ENCODE results near the gene CMTM8. TPM values are rescaled to one million over a fixed set of nuclear protein-coding genes. Genes with fewer than 3 reads are reported as not detected.

CMTM8 gene
- total and polyA plus RNA-seq, 2 experiments from 2014 or later = 19.9 to 24.5 TPM

DNA sequence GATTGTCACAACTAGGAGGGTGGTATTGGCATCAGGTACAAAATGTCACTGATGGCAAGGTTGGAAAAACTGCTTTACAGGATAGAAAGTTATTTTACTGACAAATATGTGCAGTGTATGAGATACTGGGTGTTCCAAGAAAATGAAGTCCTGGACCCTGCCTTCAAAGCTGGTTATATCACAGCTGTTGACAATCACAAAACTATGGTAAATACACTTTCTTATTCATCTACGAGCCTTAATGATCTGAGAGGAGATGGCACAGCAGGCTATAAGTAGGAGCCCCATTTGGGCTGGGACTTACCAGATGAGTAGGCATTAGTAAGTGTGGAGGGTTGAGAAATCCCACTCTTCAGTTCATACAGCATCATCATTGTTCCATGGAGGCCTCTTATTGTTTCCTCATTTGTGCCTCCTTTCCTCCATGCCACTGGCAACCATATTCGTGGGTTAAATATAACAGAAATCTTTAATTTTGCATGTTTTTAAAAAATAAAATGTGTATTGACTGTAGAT, 66.9 kb downstream of the CMTM8 start:
- Mint-ChIP-seq H3K9me3 (no peaks in the 10 kb centered on the region), H3K4me1 (peaks cover 48% of the 10 kb centered on the region), H3K36me3 (ENCODE audit: low read depth) (no peaks in the 10 kb centered on the region), H3K4me3 (no peak overlapping the region), H3K27ac (peak overlapping the region; percentile 18; the same call in 1 of the 2 replicates), H3K27me3 (ENCODE audit: insufficient read depth, low read depth, poor library complexity) (peaks cover 10% of the 10 kb centered on the region)
- H3K9me2 ChIP-seq (ENCODE audit: insufficient read depth) = peaks cover 4% of the 10 kb centered on the region; the same call in 1 of the 2 replicates
- no peaks in the 10 kb centered on the region for H3F3A ChIP-seq (replicated peaks; ENCODE audit: low read depth)
- DNase-seq (ENCODE audit: low spot score) (no peak), ATAC-seq (no peak)
- H3K27me3 ChIP-seq (ENCODE audit: insufficient read depth) = no peaks in the 10 kb centered on the region
- H3K79me2 ChIP-seq (replicated peaks; ENCODE audit: insufficient read depth) = no peaks in the 10 kb centered on the region; the same call in 1 of the 2 replicates
- no peak for TF ChIP-seq EZH2phosphoT487 (IDR thresholded peaks at IDR 0.05; ENCODE audit: unreplicated experiment)
- TF ChIP-seq EZH2 (IDR thresholded peaks at IDR 0.05; ENCODE audit: low read depth, unreplicated experiment) = no peak
- TF ChIP-seq, protein P1, sequence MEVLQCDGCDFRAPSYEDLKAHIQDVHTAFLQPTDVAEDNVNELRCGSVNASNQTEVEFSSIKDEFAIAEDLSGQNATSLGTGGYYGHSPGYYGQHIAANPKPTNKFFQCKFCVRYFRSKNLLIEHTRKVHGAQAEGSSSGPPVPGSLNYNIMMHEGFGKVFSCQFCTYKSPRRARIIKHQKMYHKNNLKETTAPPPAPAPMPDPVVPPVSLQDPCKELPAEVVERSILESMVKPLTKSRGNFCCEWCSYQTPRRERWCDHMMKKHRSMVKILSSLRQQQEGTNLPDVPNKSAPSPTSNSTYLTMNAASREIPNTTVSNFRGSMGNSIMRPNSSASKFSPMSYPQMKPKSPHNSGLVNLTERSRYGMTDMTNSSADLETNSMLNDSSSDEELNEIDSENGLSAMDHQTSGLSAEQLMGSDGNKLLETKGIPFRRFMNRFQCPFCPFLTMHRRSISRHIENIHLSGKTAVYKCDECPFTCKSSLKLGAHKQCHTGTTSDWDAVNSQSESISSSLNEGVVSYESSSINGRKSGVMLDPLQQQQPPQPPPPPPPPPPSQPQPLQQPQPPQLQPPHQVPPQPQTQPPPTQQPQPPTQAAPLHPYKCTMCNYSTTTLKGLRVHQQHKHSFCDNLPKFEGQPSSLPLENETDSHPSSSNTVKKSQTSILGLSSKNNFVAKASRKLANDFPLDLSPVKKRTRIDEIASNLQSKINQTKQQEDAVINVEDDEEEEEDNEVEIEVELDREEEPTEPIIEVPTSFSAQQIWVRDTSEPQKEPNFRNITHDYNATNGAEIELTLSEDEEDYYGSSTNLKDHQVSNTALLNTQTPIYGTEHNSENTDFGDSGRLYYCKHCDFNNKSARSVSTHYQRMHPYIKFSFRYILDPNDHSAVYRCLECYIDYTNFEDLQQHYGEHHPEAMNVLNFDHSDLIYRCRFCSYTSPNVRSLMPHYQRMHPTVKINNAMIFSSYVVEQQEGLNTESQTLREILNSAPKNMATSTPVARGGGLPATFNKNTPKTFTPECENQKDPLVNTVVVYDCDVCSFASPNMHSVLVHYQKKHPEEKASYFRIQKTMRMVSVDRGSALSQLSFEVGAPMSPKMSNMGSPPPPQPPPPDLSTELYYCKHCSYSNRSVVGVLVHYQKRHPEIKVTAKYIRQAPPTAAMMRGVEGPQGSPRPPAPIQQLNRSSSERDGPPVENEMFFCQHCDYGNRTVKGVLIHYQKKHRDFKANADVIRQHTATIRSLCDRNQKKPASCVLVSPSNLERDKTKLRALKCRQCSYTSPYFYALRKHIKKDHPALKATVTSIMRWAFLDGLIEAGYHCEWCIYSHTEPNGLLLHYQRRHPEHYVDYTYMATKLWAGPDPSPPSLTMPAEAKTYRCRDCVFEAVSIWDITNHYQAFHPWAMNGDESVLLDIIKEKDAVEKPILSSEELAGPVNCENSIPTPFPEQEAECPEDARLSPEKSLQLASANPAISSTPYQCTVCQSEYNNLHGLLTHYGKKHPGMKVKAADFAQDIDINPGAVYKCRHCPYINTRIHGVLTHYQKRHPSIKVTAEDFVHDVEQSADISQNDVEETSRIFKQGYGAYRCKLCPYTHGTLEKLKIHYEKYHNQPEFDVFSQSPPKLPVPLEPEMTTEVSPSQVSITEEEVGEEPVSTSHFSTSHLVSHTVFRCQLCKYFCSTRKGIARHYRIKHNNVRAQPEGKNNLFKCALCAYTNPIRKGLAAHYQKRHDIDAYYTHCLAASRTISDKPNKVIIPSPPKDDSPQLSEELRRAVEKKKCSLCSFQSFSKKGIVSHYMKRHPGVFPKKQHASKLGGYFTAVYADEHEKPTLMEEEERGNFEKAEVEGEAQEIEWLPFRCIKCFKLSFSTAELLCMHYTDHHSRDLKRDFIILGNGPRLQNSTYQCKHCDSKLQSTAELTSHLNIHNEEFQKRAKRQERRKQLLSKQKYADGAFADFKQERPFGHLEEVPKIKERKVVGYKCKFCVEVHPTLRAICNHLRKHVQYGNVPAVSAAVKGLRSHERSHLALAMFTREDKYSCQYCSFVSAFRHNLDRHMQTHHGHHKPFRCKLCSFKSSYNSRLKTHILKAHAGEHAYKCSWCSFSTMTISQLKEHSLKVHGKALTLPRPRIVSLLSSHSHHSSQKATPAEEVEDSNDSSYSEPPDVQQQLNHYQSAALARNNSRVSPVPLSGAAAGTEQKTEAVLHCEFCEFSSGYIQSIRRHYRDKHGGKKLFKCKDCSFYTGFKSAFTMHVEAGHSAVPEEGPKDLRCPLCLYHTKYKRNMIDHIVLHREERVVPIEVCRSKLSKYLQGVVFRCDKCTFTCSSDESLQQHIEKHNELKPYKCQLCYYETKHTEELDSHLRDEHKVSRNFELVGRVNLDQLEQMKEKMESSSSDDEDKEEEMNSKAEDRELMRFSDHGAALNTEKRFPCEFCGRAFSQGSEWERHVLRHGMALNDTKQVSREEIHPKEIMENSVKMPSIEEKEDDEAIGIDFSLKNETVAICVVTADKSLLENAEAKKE (CRISPR knock-in tag; IDR thresholded peaks at IDR 0.05) = no peak
- TF ChIP-seq CREB1 (CRISPR knock-in tag; IDR thresholded peaks at IDR 0.05; ENCODE audit: low read depth) = no peak
- peaks cover 36% of the 10 kb centered on the region for H3K4me1 ChIP-seq (ENCODE audit: insufficient read depth)
- no peak overlapping the region for H3K27ac ChIP-seq (ENCODE audit: low read depth)
- no peak overlapping the region for H3K4me3 ChIP-seq
- H2AFZ ChIP-seq = no peak overlapping the region
- H3K4me2 ChIP-seq = no peak overlapping the region
- H4K20me1 ChIP-seq (replicated peaks; ENCODE audit: insufficient read depth) = no peaks in the 10 kb centered on the region
- H3K36me3 ChIP-seq (ENCODE audit: insufficient read depth) = no peaks in the 10 kb centered on the region

DNA sequence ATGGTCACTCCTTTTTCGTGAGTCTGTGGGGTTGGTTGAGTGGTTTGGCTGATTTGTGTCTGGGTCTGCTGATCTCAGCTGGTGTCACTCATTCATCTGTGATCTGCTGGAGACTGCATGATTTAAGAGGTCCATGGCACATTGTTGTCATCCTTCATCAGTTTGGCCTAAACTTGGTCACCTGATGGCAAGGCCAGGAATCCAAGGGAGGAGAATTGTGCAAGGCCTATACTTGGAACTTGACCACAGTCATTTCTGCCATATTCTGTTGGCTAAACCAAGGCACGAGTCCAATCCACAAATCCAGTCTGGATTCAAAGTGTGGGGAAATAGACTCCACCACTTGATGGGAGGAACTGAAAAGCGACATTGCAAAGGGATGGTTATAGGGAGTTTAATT, 67.6 kb downstream of the CMTM8 start:
- Histone ChIP-seq H3K9me2 (ENCODE audit: insufficient read depth) (peaks cover 4% of the 10 kb centered on the region; the same call in 1 of the 2 replicates), H3K27me3 (ENCODE audit: insufficient read depth) (no peaks in the 10 kb centered on the region), H3K4me3 (no peak overlapping the region), H3K36me3 (ENCODE audit: insufficient read depth) (no peaks in the 10 kb centered on the region), H3K4me2 (no peak overlapping the region), H3F3A (replicated peaks; ENCODE audit: low read depth) (no peaks in the 10 kb centered on the region), H3K79me2 (replicated peaks; ENCODE audit: insufficient read depth) (no peaks in the 10 kb centered on the region; the same call in 1 of the 2 replicates), H3K4me1 (ENCODE audit: insufficient read depth) (peaks cover 36% of the 10 kb centered on the region), H2AFZ (no peak overlapping the region), H3K27ac (ENCODE audit: low read depth) (no peak overlapping the region), H4K20me1 (replicated peaks; ENCODE audit: insufficient read depth) (no peaks in the 10 kb centered on the region)
- no peak overlapping the region for H3K4me3 Mint-ChIP-seq
- no peak overlapping the region for H3K27ac Mint-ChIP-seq
- no peak for TF ChIP-seq STAT1 (IDR thresholded peaks at IDR 0.05; ENCODE audit: unreplicated experiment)
- TF ChIP-seq NANOG (IDR thresholded peaks at IDR 0.05; ENCODE audit: borderline replicate concordance) = no peak
- TF ChIP-seq, protein P2, sequence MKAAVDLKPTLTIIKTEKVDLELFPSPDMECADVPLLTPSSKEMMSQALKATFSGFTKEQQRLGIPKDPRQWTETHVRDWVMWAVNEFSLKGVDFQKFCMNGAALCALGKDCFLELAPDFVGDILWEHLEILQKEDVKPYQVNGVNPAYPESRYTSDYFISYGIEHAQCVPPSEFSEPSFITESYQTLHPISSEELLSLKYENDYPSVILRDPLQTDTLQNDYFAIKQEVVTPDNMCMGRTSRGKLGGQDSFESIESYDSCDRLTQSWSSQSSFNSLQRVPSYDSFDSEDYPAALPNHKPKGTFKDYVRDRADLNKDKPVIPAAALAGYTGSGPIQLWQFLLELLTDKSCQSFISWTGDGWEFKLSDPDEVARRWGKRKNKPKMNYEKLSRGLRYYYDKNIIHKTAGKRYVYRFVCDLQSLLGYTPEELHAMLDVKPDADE (IDR thresholded peaks at IDR 0.05) = no peak
- TF ChIP-seq, protein P3, sequence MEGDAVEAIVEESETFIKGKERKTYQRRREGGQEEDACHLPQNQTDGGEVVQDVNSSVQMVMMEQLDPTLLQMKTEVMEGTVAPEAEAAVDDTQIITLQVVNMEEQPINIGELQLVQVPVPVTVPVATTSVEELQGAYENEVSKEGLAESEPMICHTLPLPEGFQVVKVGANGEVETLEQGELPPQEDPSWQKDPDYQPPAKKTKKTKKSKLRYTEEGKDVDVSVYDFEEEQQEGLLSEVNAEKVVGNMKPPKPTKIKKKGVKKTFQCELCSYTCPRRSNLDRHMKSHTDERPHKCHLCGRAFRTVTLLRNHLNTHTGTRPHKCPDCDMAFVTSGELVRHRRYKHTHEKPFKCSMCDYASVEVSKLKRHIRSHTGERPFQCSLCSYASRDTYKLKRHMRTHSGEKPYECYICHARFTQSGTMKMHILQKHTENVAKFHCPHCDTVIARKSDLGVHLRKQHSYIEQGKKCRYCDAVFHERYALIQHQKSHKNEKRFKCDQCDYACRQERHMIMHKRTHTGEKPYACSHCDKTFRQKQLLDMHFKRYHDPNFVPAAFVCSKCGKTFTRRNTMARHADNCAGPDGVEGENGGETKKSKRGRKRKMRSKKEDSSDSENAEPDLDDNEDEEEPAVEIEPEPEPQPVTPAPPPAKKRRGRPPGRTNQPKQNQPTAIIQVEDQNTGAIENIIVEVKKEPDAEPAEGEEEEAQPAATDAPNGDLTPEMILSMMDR (conservative IDR thresholded peaks at IDR 0.05; ENCODE audit: low read depth in 2 of 2) = no peak
- no peak for TF ChIP-seq CREB1 (CRISPR knock-in tag; IDR thresholded peaks at IDR 0.05; ENCODE audit: low read depth)
- DNase-seq (ENCODE audit: low spot score) = no peak
- peaks cover 10% of the 10 kb centered on the region for H3K27me3 Mint-ChIP-seq (ENCODE audit: insufficient read depth, low read depth, poor library complexity)
- peaks cover 48% of the 10 kb centered on the region for H3K4me1 Mint-ChIP-seq
- no peaks in the 10 kb centered on the region for H3K36me3 Mint-ChIP-seq (ENCODE audit: low read depth)
- no peak for ATAC-seq
- H3K9me3 Mint-ChIP-seq = no peaks in the 10 kb centered on the region
